ENCODE data around the gene DNPH1. TPM values are rescaled to one million over a fixed set of nuclear protein-coding genes. Genes with fewer than 3 reads are reported as not detected.

The DNPH1 gene
- total and polyA plus RNA-seq, 10 of the 15 experiments (the other 5 are each of a cell fraction or from before 2014, with no cell fraction given), result 7.0 to 136 (median 67.7) TPM

DNA sequence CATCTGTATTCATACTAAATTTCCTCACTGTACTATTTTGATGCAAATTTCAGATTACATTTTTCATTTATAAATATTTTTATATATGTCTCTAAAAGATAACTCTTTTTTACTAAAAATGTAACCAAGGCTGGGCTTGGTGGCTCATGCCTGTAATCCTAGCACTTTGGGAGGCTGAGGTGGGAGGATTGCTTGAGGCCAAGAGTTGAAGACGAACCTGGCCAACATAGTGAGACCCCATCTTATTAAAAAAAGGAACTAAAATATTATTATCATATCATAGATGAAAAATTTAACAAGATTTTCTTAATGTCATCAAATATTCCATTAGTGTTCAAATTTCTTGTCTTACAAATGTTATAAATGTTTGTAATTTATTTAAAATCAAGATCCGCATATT, 6.6 kb upstream of the DNPH1 start:
- H3K27ac ChIP-seq (ENCODE audit: control insufficient read depth, insufficient read depth), result no peak overlapping the region
- no peaks in the 10 kb centered on the region for H3K36me3 ChIP-seq (ENCODE audit: control insufficient read depth in 2 of 2, insufficient read depth in 2 of 2, low read length in 1 of 2)
- WGBS (ENCODE audit: insufficient coverage, insufficient replicate concordance, low lambda C conversion rate, missing lambda C conversion rate), result 65% methylated on average over 2 of the region's 2 CpGs
- no peak overlapping the region for H3K4me3 ChIP-seq
- H3K4me2 ChIP-seq (ENCODE audit: control insufficient read depth, insufficient read depth), result no peak overlapping the region
- H3K27me3 ChIP-seq (replicated peaks in 1 of 2; ENCODE audit: control insufficient read depth in 2 of 2, insufficient read depth in 2 of 2, low read length in 1 of 2), result no peaks in the 10 kb centered on the region; a peak in 2 of 4 replicates
- peaks cover 4% of the 10 kb centered on the region; the same call in 1 of the 2 replicates for H3K4me1 ChIP-seq (ENCODE audit: control insufficient read depth, insufficient read depth, low read length)
- no peaks in the 10 kb centered on the region for H4K20me1 ChIP-seq (ENCODE audit: control insufficient read depth, insufficient read depth)
- RAD21 ChIA-PET (ENCODE audit: unreplicated experiment), result no interaction called here
- intact Hi-C loops (cut with micrococcal nuclease; ENCODE audit: unreplicated experiment), result no loop called here
- DNase-seq (ENCODE audit: low read depth, low spot score), result no peak
- no peak overlapping the region for H2AFZ ChIP-seq (ENCODE audit: control insufficient read depth, low read depth, low read length)
- H3K79me2 ChIP-seq (ENCODE audit: control insufficient read depth, insufficient read depth, low read length), result no peaks in the 10 kb centered on the region
- SMC1A ChIA-PET (ENCODE audit: uncharacterized antibody, unreplicated experiment), result no interaction called here
- H3K9ac ChIP-seq (ENCODE audit: control insufficient read depth, insufficient read depth, low read length), result no peak overlapping the region
- no peak for FAIRE-seq
- ATAC-seq, result no peak
- POLR2A ChIA-PET, result no interaction called here
- peaks cover 2% of the 10 kb centered on the region; the same call in 2 of the 3 replicates for H3K9me3 ChIP-seq (replicated peaks; ENCODE audit: control insufficient read depth, insufficient read depth, low read length)
- BruUV-seq (replicated peaks), result no TSS peak
- in situ Hi-C loops (cut with MboI), result no loop called here
- no peak for TF ChIP-seq ATF7 (IDR thresholded peaks at IDR 0.05; ENCODE audit: low read depth)
- TF ChIP-seq KDM1A (IDR thresholded peaks at IDR 0.05; ENCODE audit: borderline replicate concordance), result no peak
- CTCF ChIA-PET, result interaction anchor here (0.6 kb wide), 1 partner anchor 56 kb away, joined by 3 read pairs; no protein-coding TSS in a partner anchor

DNA sequence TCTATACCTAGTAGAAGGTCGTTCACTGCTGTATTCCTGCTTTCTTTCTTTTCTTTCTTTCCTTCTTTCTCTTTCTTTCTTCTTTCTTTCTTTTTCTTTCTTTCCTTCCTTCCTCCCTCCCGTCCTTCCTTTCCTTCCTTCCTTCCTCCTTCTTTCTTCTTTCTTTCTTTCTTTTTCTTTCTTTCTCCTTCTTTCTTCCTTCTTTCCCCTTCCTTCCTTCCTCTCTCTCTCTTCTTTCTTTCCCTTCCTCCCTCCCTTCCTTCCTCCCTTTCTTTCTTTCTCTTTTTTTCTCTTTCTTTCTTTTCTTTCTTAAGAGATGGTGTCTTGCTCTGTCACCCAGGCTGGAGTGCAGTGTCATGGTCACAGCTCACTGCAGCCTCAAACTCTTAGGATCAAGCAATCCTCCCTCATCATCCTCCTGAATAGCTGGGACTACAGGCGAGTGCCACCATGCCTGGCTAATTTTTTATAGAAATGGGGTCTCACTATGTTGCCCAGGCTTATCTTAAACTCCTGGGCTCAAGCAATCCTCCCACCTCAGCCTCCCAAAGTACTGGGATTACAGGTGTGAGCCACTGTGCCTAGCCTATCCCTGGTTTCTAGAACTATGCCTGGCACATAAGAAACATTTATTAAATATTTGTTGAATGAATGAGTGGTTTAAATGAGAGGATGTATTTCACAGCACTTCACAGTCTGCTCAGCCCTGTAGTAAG, 2.6 kb upstream of the DNPH1 start:
- ChIA-PET CTCF (interaction anchor here (0.6 to 0.7 kb wide), 2 partner anchors 229 to 1455 kb away, joined by 3 to 4 read pairs; no protein-coding TSS in a partner anchor), SMC1A (ENCODE audit: uncharacterized antibody, unreplicated experiment) (interaction anchor here (0.8 kb wide), 1 partner anchor 166 kb away, joined by 3 read pairs; no protein-coding TSS in a partner anchor), RAD21 (ENCODE audit: unreplicated experiment) (interaction anchor here (0.7 to 1.7 kb wide), 2 partner anchors 276 to 356 kb away, joined by 4 read pairs; no protein-coding TSS in a partner anchor), POLR2A (interaction anchor here (0.7 kb wide), 1 partner anchor 246 kb away, joined by 3 read pairs; the partner anchor contains the start of gene TJAP1)
- intact Hi-C loops (cut with micrococcal nuclease; ENCODE audit: unreplicated experiment), result no loop called here
- Histone ChIP-seq H3K27ac (ENCODE audit: control insufficient read depth, insufficient read depth) (no peak overlapping the region), H3K4me3 (no peak overlapping the region), H3K79me2 (ENCODE audit: control insufficient read depth, insufficient read depth, low read length) (peaks cover 15% of the 10 kb centered on the region), H3K9ac (ENCODE audit: control insufficient read depth, insufficient read depth, low read length) (no peak overlapping the region), H3K9me3 (replicated peaks; ENCODE audit: control insufficient read depth, insufficient read depth, low read length) (no peaks in the 10 kb centered on the region), H3K4me1 (ENCODE audit: control insufficient read depth, insufficient read depth, low read length) (peaks cover 7% of the 10 kb centered on the region), H3K36me3 (ENCODE audit: control insufficient read depth in 2 of 2, insufficient read depth in 2 of 2, low read length in 1 of 2) (no peaks in the 10 kb centered on the region), H2AFZ (ENCODE audit: control insufficient read depth, low read depth, low read length) (no peak overlapping the region), H4K20me1 (ENCODE audit: control insufficient read depth, insufficient read depth) (no peaks in the 10 kb centered on the region), H3K27me3 (replicated peaks in 1 of 2; ENCODE audit: control insufficient read depth in 2 of 2, insufficient read depth in 2 of 2, low read length in 1 of 2) (no peaks in the 10 kb centered on the region; a peak in 2 of 4 replicates), H3K4me2 (ENCODE audit: control insufficient read depth, insufficient read depth) (no peak overlapping the region)
- no TSS peak for BruUV-seq (replicated peaks)
- DNase-seq (ENCODE audit: low read depth, low spot score) (no peak), FAIRE-seq (no peak), ATAC-seq (no peak)
- 12% methylated on average over 3 of the region's 3 CpGs for WGBS (ENCODE audit: insufficient coverage, insufficient replicate concordance, low lambda C conversion rate, missing lambda C conversion rate)
- in situ Hi-C loops (cut with MboI), result no loop called here
- TF ChIP-seq SREBF2 (IDR thresholded peaks at IDR 0.05; ENCODE audit: low read length), result no peak
- TF ChIP-seq ZBED1 (IDR thresholded peaks at IDR 0.05; ENCODE audit: borderline replicate concordance), result no peak
- no peak for TF ChIP-seq DPF2 (IDR thresholded peaks at IDR 0.05)
- TF ChIP-seq CBFB (IDR thresholded peaks at IDR 0.05; ENCODE audit: low read depth), result no peak
- TF ChIP-seq RCOR1 (conservative IDR thresholded peaks at IDR 0.05; ENCODE audit: low read depth, low read length), result no peak
- TF ChIP-seq, protein P1, sequence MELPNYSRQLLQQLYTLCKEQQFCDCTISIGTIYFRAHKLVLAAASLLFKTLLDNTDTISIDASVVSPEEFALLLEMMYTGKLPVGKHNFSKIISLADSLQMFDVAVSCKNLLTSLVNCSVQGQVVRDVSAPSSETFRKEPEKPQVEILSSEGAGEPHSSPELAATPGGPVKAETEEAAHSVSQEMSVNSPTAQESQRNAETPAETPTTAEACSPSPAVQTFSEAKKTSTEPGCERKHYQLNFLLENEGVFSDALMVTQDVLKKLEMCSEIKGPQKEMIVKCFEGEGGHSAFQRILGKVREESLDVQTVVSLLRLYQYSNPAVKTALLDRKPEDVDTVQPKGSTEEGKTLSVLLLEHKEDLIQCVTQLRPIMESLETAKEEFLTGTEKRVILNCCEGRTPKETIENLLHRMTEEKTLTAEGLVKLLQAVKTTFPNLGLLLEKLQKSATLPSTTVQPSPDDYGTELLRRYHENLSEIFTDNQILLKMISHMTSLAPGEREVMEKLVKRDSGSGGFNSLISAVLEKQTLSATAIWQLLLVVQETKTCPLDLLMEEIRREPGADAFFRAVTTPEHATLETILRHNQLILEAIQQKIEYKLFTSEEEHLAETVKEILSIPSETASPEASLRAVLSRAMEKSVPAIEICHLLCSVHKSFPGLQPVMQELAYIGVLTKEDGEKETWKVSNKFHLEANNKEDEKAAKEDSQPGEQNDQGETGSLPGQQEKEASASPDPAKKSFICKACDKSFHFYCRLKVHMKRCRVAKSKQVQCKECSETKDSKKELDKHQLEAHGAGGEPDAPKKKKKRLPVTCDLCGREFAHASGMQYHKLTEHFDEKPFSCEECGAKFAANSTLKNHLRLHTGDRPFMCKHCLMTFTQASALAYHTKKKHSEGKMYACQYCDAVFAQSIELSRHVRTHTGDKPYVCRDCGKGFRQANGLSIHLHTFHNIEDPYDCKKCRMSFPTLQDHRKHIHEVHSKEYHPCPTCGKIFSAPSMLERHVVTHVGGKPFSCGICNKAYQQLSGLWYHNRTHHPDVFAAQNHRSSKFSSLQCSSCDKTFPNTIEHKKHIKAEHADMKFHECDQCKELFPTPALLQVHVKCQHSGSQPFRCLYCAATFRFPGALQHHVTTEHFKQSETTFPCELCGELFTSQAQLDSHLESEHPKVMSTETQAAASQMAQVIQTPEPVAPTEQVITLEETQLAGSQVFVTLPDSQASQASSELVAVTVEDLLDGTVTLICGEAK (IDR thresholded peaks at IDR 0.05; ENCODE audit: borderline replicate concordance), result no peak
- TF ChIP-seq, protein P2, sequence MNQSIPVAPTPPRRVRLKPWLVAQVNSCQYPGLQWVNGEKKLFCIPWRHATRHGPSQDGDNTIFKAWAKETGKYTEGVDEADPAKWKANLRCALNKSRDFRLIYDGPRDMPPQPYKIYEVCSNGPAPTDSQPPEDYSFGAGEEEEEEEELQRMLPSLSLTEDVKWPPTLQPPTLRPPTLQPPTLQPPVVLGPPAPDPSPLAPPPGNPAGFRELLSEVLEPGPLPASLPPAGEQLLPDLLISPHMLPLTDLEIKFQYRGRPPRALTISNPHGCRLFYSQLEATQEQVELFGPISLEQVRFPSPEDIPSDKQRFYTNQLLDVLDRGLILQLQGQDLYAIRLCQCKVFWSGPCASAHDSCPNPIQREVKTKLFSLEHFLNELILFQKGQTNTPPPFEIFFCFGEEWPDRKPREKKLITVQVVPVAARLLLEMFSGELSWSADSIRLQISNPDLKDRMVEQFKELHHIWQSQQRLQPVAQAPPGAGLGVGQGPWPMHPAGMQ (IDR thresholded peaks at IDR 0.05; ENCODE audit: borderline replicate concordance), result no peak
- TF ChIP-seq SP1 (IDR thresholded peaks at IDR 0.05; ENCODE audit: low read depth, low read length), result no peak
- no peak for TF ChIP-seq ESRRA (IDR thresholded peaks at IDR 0.05; ENCODE audit: low read length)
- no peak for TF ChIP-seq MTA2 (IDR thresholded peaks at IDR 0.05; ENCODE audit: low read depth)
- no peak for TF ChIP-seq IKZF1 (conservative IDR thresholded peaks at IDR 0.05)
